ENCODE data around the gene MARCHF7.

- no peak for TF ChIP-seq CTCF (IDR thresholded peaks at IDR 0.05)
- no peak for TF ChIP-seq EP300 (IDR thresholded peaks at IDR 0.05)
- no peak for TF ChIP-seq POLR2A (IDR thresholded peaks at IDR 0.05)
These were observed 32.1 kb downstream of the MARCHF7 start for GRCh38 chr2:159744363-159744762.

All from ovary (tissue), 3 donors.